SK-N-MC (cell line): ENCODE results near the gene GCSAM.

ENCODE experiments used
- EZH2 ChIP-seq: fragments of 200-600 bp; sonication (generic); IDR thresholded peaks from one replicate; pipeline ENCODE4 v1.6.1; 2017; ENCODE audit warnings: antibody characterized with exemption
- POLR2AphosphoS5 ChIP-seq: IDR thresholded peaks from 2 replicates; pipeline ENCODE4 v1.6.1; 2012; ENCODE audit warnings: mild to moderate bottlenecking, low read depth, low read length, borderline replicate concordance

DNA sequence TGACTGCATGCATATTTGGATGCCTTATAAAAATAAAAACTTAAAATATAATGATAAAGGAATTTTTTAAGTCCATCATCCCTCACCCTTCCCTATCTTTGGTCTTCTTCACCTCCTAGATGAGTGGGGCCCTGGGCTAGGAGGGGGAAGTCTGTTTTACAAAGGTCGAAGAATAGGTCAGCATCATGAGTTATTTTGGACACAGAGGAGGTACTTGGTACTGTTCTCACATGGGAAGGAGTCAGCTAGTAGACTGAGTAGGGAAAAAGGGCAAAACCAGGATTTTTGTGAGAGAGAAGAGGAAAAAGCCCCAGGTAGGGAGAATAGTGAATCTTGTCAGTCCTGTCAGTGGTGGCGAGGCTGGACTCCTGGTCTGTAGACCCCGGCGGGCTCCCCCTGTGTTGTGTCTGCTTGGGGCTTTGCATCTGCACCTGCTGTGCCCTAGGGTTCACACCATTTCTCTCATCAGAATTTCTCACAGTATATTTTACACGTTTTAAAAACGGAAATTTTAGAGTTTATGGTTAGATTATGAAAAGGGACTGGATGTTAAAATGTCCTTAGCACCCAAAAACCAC lies 17.2 kb downstream of the GCSAM start:
- TF ChIP-seq EZH2: no peak
- no peak for TF ChIP-seq POLR2AphosphoS5
